HUES6 (cell line): ENCODE measurements around the gene IMPA2.

Source experiments
- H3K27ac ChIP-seq: 2 replicates; pipeline ENCODE4 v1.7.0; 2013; ENCODE audit warnings: low read depth, mild to moderate bottlenecking, low read length, inconsistent platforms
- H3K27me3 ChIP-seq: 2 replicates; pipeline ENCODE4 v1.6.1; 2013; ENCODE audit warnings: low read length; ENCODE audit not compliant: control insufficient read depth, insufficient read depth
- H3K36me3 ChIP-seq: 2 replicates; pipeline ENCODE4 v1.6.1; 2013; ENCODE audit warnings: low read length; ENCODE audit not compliant: control insufficient read depth, insufficient read depth
- H3K4me1 ChIP-seq: 2 replicates; pipeline ENCODE4 v1.6.1; 2013; ENCODE audit warnings: low read length; ENCODE audit not compliant: control insufficient read depth, insufficient read depth
- H3K4me3 ChIP-seq: 2 replicates; pipeline ENCODE4 v1.5.1; 2013; ENCODE audit warnings: low read depth, low read length
- H3K9ac ChIP-seq: one replicate; pipeline ENCODE4 v1.6.1; 2013; ENCODE audit warnings: mild to moderate bottlenecking, low read length
- H3K9me3 ChIP-seq: 2 replicates; pipeline ENCODE4 v1.6.1; 2013; ENCODE audit warnings: low read depth, low read length; ENCODE audit not compliant: control insufficient read depth, insufficient read depth

IMPA2 gene

GRCh38 chr18:12010187-12010802, 29.0 kb downstream of the IMPA2 start:
- Histone ChIP-seq H3K9me3 (no peaks in the 10 kb centered on the region), H3K36me3 (peaks cover 74% of the 10 kb centered on the region), H3K4me1 (no peaks in the 10 kb centered on the region), H3K4me3 (no peak overlapping the region), H3K9ac (no peak overlapping the region), H3K27ac (no peak overlapping the region), H3K27me3 (no peaks in the 10 kb centered on the region)

- Histone ChIP-seq H3K9me3 (no peaks in the 10 kb centered on the region), H3K4me1 (no peaks in the 10 kb centered on the region), H3K27me3 (no peaks in the 10 kb centered on the region), H3K27ac (no peak overlapping the region), H3K9ac (no peak overlapping the region), H3K36me3 (peaks cover 74% of the 10 kb centered on the region), H3K4me3 (no peak overlapping the region)
Measured at GRCh38 chr18:12011199-12011956, 30.1 kb downstream of the IMPA2 start.

- Histone ChIP-seq H3K9ac (no peak overlapping the region), H3K36me3 (peaks cover 75% of the 10 kb centered on the region), H3K4me1 (no peaks in the 10 kb centered on the region), H3K4me3 (no peak overlapping the region), H3K27ac (no peak overlapping the region), H3K27me3 (no peaks in the 10 kb centered on the region), H3K9me3 (no peaks in the 10 kb centered on the region)
Measured at GRCh38 chr18:12011957-12012549, 30.7 kb downstream of the IMPA2 start.

GRCh38 chr18:12012697-12013096, 31.4 kb downstream of the IMPA2 start:
- Histone ChIP-seq H3K9me3 (no peaks in the 10 kb centered on the region), H3K27ac (no peak overlapping the region), H3K4me1 (no peaks in the 10 kb centered on the region), H3K36me3 (peaks cover 79% of the 10 kb centered on the region), H3K9ac (no peak overlapping the region), H3K4me3 (no peak overlapping the region), H3K27me3 (no peaks in the 10 kb centered on the region)

- no peaks in the 10 kb centered on the region for H3K9me3 ChIP-seq
- no peak overlapping the region for H3K4me3 ChIP-seq
- H3K9ac ChIP-seq: no peak overlapping the region
- H3K36me3 ChIP-seq: peaks cover 79% of the 10 kb centered on the region
- H3K27me3 ChIP-seq: no peaks in the 10 kb centered on the region
- no peaks in the 10 kb centered on the region for H3K4me1 ChIP-seq
- no peak overlapping the region for H3K27ac ChIP-seq
Measured at GRCh38 chr18:12013186-12013916, 32.0 kb downstream of the IMPA2 start.

- H3K4me3 ChIP-seq: no peak overlapping the region
- no peaks in the 10 kb centered on the region for H3K27me3 ChIP-seq
- H3K9me3 ChIP-seq: no peaks in the 10 kb centered on the region
- no peak overlapping the region for H3K9ac ChIP-seq
- H3K4me1 ChIP-seq: no peaks in the 10 kb centered on the region
- no peak overlapping the region for H3K27ac ChIP-seq
- peaks cover 77% of the 10 kb centered on the region for H3K36me3 ChIP-seq
Measured at GRCh38 chr18:12014086-12014485, 32.8 kb downstream of the IMPA2 start.

GRCh38 chr18:12014521-12015415, 33.5 kb downstream of the IMPA2 start:
- Histone ChIP-seq H3K27ac (no peak overlapping the region), H3K27me3 (no peaks in the 10 kb centered on the region), H3K9ac (no peak overlapping the region), H3K36me3 (peaks cover 73% of the 10 kb centered on the region), H3K9me3 (no peaks in the 10 kb centered on the region), H3K4me1 (no peaks in the 10 kb centered on the region), H3K4me3 (no peak overlapping the region)

GRCh38 chr18:12015416-12016062, 34.2 kb downstream of the IMPA2 start:
- no peak overlapping the region for H3K27ac ChIP-seq
- H3K27me3 ChIP-seq: no peaks in the 10 kb centered on the region
- no peaks in the 10 kb centered on the region for H3K4me1 ChIP-seq
- peaks cover 65% of the 10 kb centered on the region for H3K36me3 ChIP-seq
- H3K9me3 ChIP-seq: no peaks in the 10 kb centered on the region
- no peak overlapping the region for H3K9ac ChIP-seq
- no peak overlapping the region for H3K4me3 ChIP-seq

GRCh38 chr18:12017081-12017480, 35.8 kb downstream of the IMPA2 start:
- H3K4me3 ChIP-seq: no peak overlapping the region
- H3K9ac ChIP-seq: no peak overlapping the region
- H3K9me3 ChIP-seq: no peaks in the 10 kb centered on the region
- peaks cover 58% of the 10 kb centered on the region for H3K36me3 ChIP-seq
- H3K27me3 ChIP-seq: no peaks in the 10 kb centered on the region
- no peak overlapping the region for H3K27ac ChIP-seq
- H3K4me1 ChIP-seq: no peaks in the 10 kb centered on the region

GRCh38 chr18:12018861-12019260, 37.6 kb downstream of the IMPA2 start:
- H3K9me3 ChIP-seq: no peaks in the 10 kb centered on the region
- no peak overlapping the region for H3K9ac ChIP-seq
- no peak overlapping the region for H3K4me3 ChIP-seq
- H3K36me3 ChIP-seq: peaks cover 47% of the 10 kb centered on the region
- H3K4me1 ChIP-seq: no peaks in the 10 kb centered on the region
- H3K27me3 ChIP-seq: no peaks in the 10 kb centered on the region
- no peak overlapping the region for H3K27ac ChIP-seq
